ENCODE measurements around the gene ATP10B.

ATP10B gene

GRCh38 chr5:160792732-160793529, 59.1 kb downstream of the ATP10B start:
- Mint-ChIP-seq H3K36me3 (no peaks in the 10 kb centered on the region), H3K4me3 (no peak overlapping the region), H3K4me1 (ENCODE audit: low read depth) (no peaks in the 10 kb centered on the region), H3K27ac (no peak overlapping the region), H3K9me3 (ENCODE audit: low read depth) (no peaks in the 10 kb centered on the region), H3K27me3 (no peaks in the 10 kb centered on the region)

DNA sequence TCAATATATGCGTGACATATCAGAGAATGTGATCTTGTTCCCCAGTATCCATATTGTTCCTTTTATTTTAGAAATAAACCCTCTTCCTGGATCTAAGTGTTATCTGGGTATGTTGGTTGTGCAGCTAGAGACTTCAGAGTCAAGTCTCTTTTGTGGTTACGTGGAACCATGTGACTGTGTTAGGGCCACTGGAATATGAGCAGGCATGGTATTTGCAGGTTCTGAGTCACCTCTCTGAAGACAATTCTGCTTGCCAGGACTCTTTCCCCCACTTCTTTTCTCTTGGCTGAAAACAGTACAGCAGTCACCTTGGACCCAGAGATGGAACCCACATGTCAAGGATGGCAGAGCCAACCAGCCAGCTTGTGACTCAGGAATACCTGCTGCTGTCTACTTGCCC, 59.7 kb downstream of the ATP10B start:
- no peaks in the 10 kb centered on the region for H3K4me1 Mint-ChIP-seq (ENCODE audit: low read depth)
- no peaks in the 10 kb centered on the region for H3K27me3 Mint-ChIP-seq
- no peaks in the 10 kb centered on the region for H3K9me3 Mint-ChIP-seq (ENCODE audit: low read depth)
- no peak overlapping the region for H3K27ac Mint-ChIP-seq
- H3K4me3 Mint-ChIP-seq, result no peak overlapping the region
- H3K36me3 Mint-ChIP-seq, result no peaks in the 10 kb centered on the region

GRCh38 chr5:160789219-160789859, 62.7 kb downstream of the ATP10B start:
- H3K36me3 Mint-ChIP-seq, result no peaks in the 10 kb centered on the region
- H3K4me3 Mint-ChIP-seq, result no peak overlapping the region
- H3K27me3 Mint-ChIP-seq, result no peaks in the 10 kb centered on the region
- no peaks in the 10 kb centered on the region for H3K4me1 Mint-ChIP-seq (ENCODE audit: low read depth)
- H3K27ac Mint-ChIP-seq, result no peak overlapping the region
- H3K9me3 Mint-ChIP-seq (ENCODE audit: low read depth), result no peaks in the 10 kb centered on the region

DNA sequence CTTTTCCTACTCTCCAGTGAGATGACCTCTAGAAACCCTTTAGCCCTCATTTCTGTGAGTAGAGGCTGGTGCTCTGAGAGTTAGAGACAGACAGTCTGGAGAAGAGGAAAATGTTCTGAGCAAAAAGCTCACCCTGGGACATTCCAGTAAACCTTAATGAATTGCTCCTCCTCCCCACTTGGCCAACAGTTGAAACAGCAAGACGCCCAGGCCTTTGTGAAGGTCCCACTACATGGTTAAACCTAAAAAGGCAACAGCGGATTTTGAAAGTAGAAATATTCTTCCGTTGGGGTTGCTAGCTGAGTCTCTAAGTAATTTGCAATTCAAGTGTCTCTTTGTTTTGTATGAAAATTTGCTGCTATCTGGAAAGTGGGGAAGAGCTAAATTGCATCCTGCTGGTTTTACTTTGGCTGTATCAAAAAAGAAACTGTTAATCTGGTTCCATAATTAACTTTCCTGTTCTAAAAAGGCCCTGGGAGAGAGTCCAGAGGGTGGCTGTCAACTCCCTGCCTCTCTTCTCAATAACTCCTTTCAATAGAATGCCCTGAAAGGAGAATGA, 63.8 kb downstream of the ATP10B start:
- Mint-ChIP-seq H3K27me3 (no peaks in the 10 kb centered on the region), H3K4me1 (ENCODE audit: low read depth) (no peaks in the 10 kb centered on the region), H3K36me3 (no peaks in the 10 kb centered on the region), H3K9me3 (ENCODE audit: low read depth) (no peaks in the 10 kb centered on the region), H3K4me3 (no peak overlapping the region), H3K27ac (no peak overlapping the region)

DNA sequence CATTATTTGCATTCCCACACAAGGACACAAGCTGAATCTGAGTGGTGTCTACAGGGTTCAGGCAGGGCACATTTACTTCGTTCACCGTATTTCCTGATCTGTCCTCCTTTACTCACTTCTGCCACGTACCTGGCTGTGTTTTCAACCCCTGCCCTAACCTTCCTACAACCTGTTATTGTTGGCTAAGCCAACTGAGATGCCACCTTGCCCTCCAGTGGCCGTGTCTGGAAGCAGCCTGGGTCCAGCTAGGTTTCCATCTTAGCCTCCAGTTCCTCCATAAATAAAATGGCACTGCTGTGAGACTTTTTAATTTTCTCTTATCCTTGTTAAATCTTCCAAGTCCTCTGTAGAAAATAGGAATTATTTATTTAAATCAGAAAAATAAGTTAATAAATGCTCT, 64.8 kb downstream of the ATP10B start:
- Mint-ChIP-seq H3K4me3 (no peak overlapping the region), H3K9me3 (ENCODE audit: low read depth) (no peaks in the 10 kb centered on the region), H3K27ac (no peak overlapping the region), H3K36me3 (no peaks in the 10 kb centered on the region), H3K27me3 (no peaks in the 10 kb centered on the region), H3K4me1 (ENCODE audit: low read depth) (no peaks in the 10 kb centered on the region)

DNA sequence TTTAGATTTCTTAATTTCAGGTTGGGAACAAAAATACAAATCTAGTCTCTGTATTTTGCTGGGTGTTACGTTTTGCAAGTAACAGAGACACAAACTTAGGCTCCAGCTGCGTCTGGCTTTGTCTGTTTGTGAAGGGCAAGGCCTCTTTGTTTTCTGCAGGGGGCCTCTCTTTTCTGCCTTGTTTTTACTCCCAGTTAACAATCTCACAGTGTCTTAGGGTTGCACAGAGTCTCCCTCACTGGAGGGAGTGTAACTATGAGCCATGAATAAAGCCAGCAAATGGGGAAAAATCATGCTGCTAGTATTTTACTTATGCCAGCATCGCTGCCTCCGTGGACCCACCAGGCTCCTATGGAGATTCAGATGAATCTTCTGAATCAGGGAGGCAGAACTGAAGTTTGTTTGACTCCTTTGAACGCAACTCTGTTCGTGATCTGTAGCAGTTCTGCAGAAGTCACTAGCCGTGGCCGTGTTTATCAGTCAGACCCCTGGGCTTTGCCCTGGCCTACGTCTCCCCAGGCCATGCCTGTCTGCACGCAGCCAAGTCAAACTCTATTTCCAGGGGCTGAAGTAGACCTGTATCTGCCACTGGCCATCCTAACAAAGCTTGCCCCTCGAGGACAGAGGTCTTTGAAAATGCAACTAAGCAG, 77.2 kb downstream of the ATP10B start:
- Mint-ChIP-seq H3K9me3 (ENCODE audit: low read depth) (no peaks in the 10 kb centered on the region), H3K36me3 (no peaks in the 10 kb centered on the region), H3K27me3 (no peaks in the 10 kb centered on the region), H3K4me3 (no peak overlapping the region), H3K4me1 (ENCODE audit: low read depth) (no peaks in the 10 kb centered on the region), H3K27ac (no peak overlapping the region)

DNA sequence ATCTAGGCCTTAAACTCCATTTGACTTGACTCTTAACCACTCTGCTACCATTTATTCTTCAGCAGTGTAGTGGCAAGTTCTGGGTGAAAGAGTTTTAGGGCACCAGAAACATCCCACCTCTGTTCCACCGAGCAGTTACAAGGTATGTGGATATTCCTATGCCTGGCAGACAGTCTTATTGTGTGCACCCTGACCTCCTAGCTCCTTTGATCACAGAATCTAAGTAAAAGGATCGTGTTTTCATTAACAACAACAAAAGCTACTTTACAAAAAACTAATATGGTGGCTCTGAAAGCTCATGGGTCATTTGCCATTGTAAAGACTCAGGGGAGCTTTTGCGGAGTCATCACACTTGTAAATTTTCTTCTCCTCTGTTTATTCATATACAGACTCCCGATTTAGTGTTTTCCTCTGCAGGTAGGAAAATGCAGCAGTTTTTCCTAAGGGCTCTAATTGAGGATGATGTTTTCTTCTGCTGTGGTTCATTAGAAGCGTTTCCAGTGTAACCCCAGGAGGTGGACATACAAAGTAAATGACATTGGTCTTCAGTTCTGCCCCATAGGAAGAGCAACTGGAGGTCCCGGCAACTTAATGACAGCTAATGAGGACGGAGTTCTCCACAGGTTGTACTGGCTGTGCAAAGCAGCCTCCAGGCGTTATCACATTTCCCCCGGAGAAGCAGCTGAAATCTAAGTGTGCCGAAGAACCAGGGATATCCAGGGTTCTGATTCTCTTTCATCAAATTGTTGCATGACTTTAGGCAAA, 78.2 kb downstream of the ATP10B start:
- H3K4me3 Mint-ChIP-seq, result no peak overlapping the region
- no peaks in the 10 kb centered on the region for H3K36me3 Mint-ChIP-seq
- H3K27me3 Mint-ChIP-seq, result no peaks in the 10 kb centered on the region
- H3K4me1 Mint-ChIP-seq (ENCODE audit: low read depth), result no peaks in the 10 kb centered on the region
- H3K27ac Mint-ChIP-seq, result no peak overlapping the region
- no peaks in the 10 kb centered on the region for H3K9me3 Mint-ChIP-seq (ENCODE audit: low read depth)

- no peaks in the 10 kb centered on the region for H3K9me3 Mint-ChIP-seq (ENCODE audit: low read depth)
- no peaks in the 10 kb centered on the region for H3K4me1 Mint-ChIP-seq (ENCODE audit: low read depth)
- H3K4me3 Mint-ChIP-seq, result no peak overlapping the region
- no peaks in the 10 kb centered on the region for H3K36me3 Mint-ChIP-seq
- H3K27me3 Mint-ChIP-seq, result no peaks in the 10 kb centered on the region
- H3K27ac Mint-ChIP-seq, result no peak overlapping the region
Observed at GRCh38 chr5:160772854-160773253, 79.2 kb downstream of the ATP10B start.

DNA sequence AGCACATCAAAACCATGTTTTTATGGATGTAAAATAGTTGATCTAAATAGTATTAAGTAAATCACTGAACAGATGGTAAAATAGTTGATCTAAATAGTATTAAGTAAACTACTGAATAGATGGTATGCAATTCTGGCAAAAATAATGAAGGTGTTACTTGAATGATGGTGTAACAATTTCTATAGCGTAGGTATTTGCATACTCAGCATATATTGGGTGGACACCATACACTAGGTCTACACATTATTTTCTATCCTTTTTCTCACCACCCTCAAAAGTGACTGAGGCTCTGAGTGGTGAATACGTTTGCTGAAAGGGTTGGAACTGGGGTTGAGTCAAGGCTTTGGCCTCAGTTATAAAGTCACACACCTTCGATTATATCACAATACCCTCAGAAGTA, 81.3 kb downstream of the ATP10B start:
- Mint-ChIP-seq H3K4me1 (ENCODE audit: low read depth) (no peaks in the 10 kb centered on the region), H3K9me3 (ENCODE audit: low read depth) (no peaks in the 10 kb centered on the region), H3K27ac (no peak overlapping the region), H3K27me3 (no peaks in the 10 kb centered on the region), H3K4me3 (no peak overlapping the region), H3K36me3 (no peaks in the 10 kb centered on the region)

- H3K36me3 Mint-ChIP-seq, result no peaks in the 10 kb centered on the region
- H3K4me1 Mint-ChIP-seq (ENCODE audit: low read depth), result no peaks in the 10 kb centered on the region
- no peak overlapping the region for H3K4me3 Mint-ChIP-seq
- H3K9me3 Mint-ChIP-seq (ENCODE audit: low read depth), result no peaks in the 10 kb centered on the region
- no peaks in the 10 kb centered on the region for H3K27me3 Mint-ChIP-seq
- H3K27ac Mint-ChIP-seq, result no peak overlapping the region
Observed at GRCh38 chr5:160769301-160769700, 82.7 kb downstream of the ATP10B start.

GRCh38 chr5:160767062-160767461, 84.9 kb downstream of the ATP10B start:
- Mint-ChIP-seq H3K4me1 (ENCODE audit: low read depth) (no peaks in the 10 kb centered on the region), H3K36me3 (no peaks in the 10 kb centered on the region), H3K4me3 (no peak overlapping the region), H3K9me3 (ENCODE audit: low read depth) (no peaks in the 10 kb centered on the region), H3K27me3 (peaks cover under 1% of the 10 kb centered on the region), H3K27ac (no peak overlapping the region)

DNA sequence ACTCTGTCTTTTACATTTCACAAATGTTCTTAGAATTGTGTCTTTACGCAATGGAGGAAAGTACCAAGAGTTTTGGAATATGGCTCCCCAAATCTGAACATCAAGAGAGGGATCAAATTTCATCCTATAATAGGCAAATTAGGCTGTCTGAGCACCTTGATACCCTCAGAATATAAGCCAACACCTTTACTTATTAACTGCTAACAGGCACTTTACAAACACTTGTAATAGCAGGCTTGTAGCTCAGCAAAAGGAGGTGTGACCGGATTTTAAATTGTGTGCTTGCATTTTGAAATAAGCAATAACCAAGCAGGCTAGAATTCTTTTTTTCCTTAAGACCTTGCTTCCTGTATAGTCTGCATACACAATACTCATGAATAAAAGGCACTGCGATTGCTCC, 92.0 kb downstream of the ATP10B start:
- H3K27me3 Mint-ChIP-seq, result peaks cover 11% of the 10 kb centered on the region
- H3K36me3 Mint-ChIP-seq, result no peaks in the 10 kb centered on the region
- H3K4me1 Mint-ChIP-seq (ENCODE audit: low read depth), result no peaks in the 10 kb centered on the region
- H3K4me3 Mint-ChIP-seq, result no peak overlapping the region
- H3K27ac Mint-ChIP-seq, result no peak overlapping the region
- H3K9me3 Mint-ChIP-seq (ENCODE audit: low read depth), result peaks cover 4% of the 10 kb centered on the region

DNA sequence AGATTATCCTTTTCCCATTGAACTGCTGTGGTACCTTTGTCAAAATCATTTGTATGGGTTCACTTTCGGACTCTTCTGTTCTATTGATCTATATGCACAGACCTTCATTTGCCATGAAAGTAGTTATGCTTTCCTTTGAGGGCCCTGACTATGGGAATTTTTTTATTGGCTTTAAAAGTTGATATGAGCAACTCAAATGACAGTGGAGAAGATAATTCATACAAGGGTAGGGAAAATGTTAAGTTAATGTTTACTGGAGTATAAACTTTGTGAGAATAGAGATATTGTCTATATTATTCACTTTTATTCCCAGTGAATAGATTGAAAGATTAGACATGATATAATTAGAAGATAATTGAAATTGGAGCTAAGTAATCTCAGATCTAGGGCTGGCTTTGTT, 94.8 kb downstream of the ATP10B start:
- Mint-ChIP-seq H3K4me3 (no peak overlapping the region), H3K27me3 (peaks cover 11% of the 10 kb centered on the region), H3K9me3 (ENCODE audit: low read depth) (peaks cover 4% of the 10 kb centered on the region), H3K27ac (no peak overlapping the region), H3K4me1 (ENCODE audit: low read depth) (no peaks in the 10 kb centered on the region), H3K36me3 (no peaks in the 10 kb centered on the region)

DNA sequence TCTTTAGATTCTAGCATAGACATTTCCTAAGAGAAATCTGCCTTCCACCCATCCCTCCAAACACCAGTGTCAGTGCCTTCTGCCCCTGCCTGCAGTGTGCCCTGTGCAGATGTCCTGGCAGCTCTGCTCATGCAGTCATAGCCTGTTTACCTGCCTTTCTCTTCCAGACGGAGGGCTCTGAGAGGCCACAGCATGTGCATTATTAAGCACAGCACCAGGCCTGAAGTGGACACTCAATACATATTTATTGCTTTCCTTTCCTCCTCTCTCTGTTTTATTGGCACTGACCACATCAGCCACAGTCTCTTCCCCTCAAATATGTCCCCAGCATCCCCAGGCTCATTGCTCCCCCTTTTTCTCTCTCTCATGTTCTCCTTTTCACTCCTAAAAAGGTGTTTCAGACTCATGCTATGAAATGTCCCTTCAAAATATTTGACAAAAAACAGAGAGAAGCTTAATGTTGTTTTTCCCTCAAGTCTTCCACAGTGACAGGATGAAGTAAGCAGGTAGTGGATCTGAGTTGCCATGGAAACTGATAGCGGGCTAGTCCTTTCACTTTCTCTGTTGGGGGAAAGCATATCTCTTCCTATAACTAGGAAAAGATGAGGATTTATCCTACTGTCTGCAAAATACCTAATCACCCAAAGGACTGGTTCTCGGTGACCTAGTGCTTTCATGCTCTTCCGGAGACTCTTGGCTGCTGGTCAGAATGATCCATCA, 100.9 kb downstream of the ATP10B start:
- Mint-ChIP-seq H3K4me3 (no peak overlapping the region), H3K36me3 (no peaks in the 10 kb centered on the region), H3K27ac (no peak overlapping the region), H3K4me1 (ENCODE audit: low read depth) (peaks cover 8% of the 10 kb centered on the region), H3K27me3 (peaks cover 5% of the 10 kb centered on the region), H3K9me3 (ENCODE audit: low read depth) (peaks cover 2% of the 10 kb centered on the region)

Data from activated naive CD8-positive, alpha-beta T cell (primary cell).